NAMALWA (cell line): ENCODE data around the gene EHMT1.
"Not testable (repeated sequence)": the region's sequence is repeated elsewhere in the genome, so short reads cannot be mapped to it uniquely, and the experiment has no call there.

Source experiments
- DNase-seq: peaks from one replicate; pipeline ENCODE4 v3.0.0-alpha.2; 2015; ENCODE audit warnings: low spot score

Gene EHMT1

GRCh38 chr9:137694962-137695875 lies 76.4 kb downstream of the EHMT1 start:
- peak; percentile 48 for DNase-seq

- DNase-seq: no peak
These were observed 77.5 kb downstream of the EHMT1 start for GRCh38 chr9:137696136-137696925.

- DNase-seq: no peak
These were observed 78.4 kb downstream of the EHMT1 start for GRCh38 chr9:137697193-137697592.

GRCh38 chr9:137697832-137698231 lies 79.0 kb downstream of the EHMT1 start:
- DNase-seq: no peak

- no peak for DNase-seq
These were observed 82.1 kb downstream of the EHMT1 start for GRCh38 chr9:137700911-137701310.

GRCh38 chr9:137702615-137703379 lies 84.0 kb downstream of the EHMT1 start:
- DNase-seq: no peak

- no peak for DNase-seq
These were observed 85.2 kb downstream of the EHMT1 start for GRCh38 chr9:137703842-137704508.

- DNase-seq: peak; percentile 36
These were observed 86.6 kb downstream of the EHMT1 start for GRCh38 chr9:137705443-137705863.

GRCh38 chr9:137705906-137706305 lies 87.1 kb downstream of the EHMT1 start:
- DNase-seq: no peak

- DNase-seq: no peak
These were observed 88.6 kb downstream of the EHMT1 start for GRCh38 chr9:137707361-137707760.

GRCh38 chr9:137708590-137709284 lies 89.9 kb downstream of the EHMT1 start:
- no peak for DNase-seq

GRCh38 chr9:137709411-137710101 lies 90.8 kb downstream of the EHMT1 start:
- DNase-seq: no peak

- DNase-seq: no peak
These were observed 91.9 kb downstream of the EHMT1 start for GRCh38 chr9:137710704-137711103.

- no peak for DNase-seq
These were observed 92.9 kb downstream of the EHMT1 start for GRCh38 chr9:137711678-137712105.

- no peak for DNase-seq
These were observed 96.5 kb downstream of the EHMT1 start for GRCh38 chr9:137715321-137715720.

- DNase-seq: not testable (repeated sequence)
These were observed 97.3 kb downstream of the EHMT1 start for GRCh38 chr9:137715866-137716693.

- no peak for DNase-seq
These were observed 98.0 kb downstream of the EHMT1 start for GRCh38 chr9:137716694-137717287.

- DNase-seq: no peak
These were observed 99.0 kb downstream of the EHMT1 start for GRCh38 chr9:137717776-137718327.

- DNase-seq: no peak
These were observed 100.4 kb downstream of the EHMT1 start for GRCh38 chr9:137719194-137719593.
